Neural cell (in vitro differentiated cells): ENCODE results near the gene IQGAP2. TPM values are rescaled to one million over a fixed set of nuclear protein-coding genes. Genes with fewer than 3 reads are reported as not detected.

Experiments used
- H2AFZ ChIP-seq: fragments of 200-600, 300-800 bp; sonication (generic), shearing (Covaris generic); 2 replicates; pipeline ENCODE4 v1.6.0; 2014; ENCODE audit warnings: low read depth, mild to moderate bottlenecking, antibody characterized with exemption, low read length, moderate library complexity
- H3F3A ChIP-seq: fragments of 200-600 bp; shearing (Covaris generic); 2 replicates; pipeline ENCODE4 v1.6.1; 2016; ENCODE audit warnings: mild to moderate bottlenecking, moderate library complexity, mixed read lengths, antibody characterized with exemption, low read length; ENCODE audit not compliant: insufficient read depth, poor library complexity, severe bottlenecking
- H3K27ac ChIP-seq: fragments of 200-600, 300-800 bp; sonication (generic), shearing (Covaris generic); 2 replicates; pipeline ENCODE4 v1.5.1; 2014; ENCODE audit warnings: mild to moderate bottlenecking, low read length, moderate library complexity
- H3K27me3 ChIP-seq: fragments of 300-800, 200-600 bp; sonication (generic), shearing (Covaris generic); 2 replicates; pipeline ENCODE4 v1.6.0; 2014; ENCODE audit warnings: mild to moderate bottlenecking, low read depth, low read length, moderate library complexity; ENCODE audit not compliant: insufficient read depth
- H3K36me3 ChIP-seq: fragments of 300-800, 200-600 bp; sonication (generic), shearing (Covaris generic); 2 replicates; pipeline ENCODE4 v1.5.1; 2014; ENCODE audit warnings: mild to moderate bottlenecking, antibody characterized with exemption, low read length, moderate library complexity; ENCODE audit not compliant: insufficient read depth
- H3K4me2 ChIP-seq: fragments of 300-800, 200-600 bp; sonication (generic), shearing (Covaris generic); 2 replicates; pipeline ENCODE4 v1.6.0; 2014; ENCODE audit warnings: mild to moderate bottlenecking, low read length
- H3K4me3 ChIP-seq: fragments of 300-800, 200-600 bp; sonication (generic), shearing (Covaris generic); 2 replicates; pipeline ENCODE4 v1.5.1; 2014; ENCODE audit warnings: mild to moderate bottlenecking, low read length, moderate library complexity
- H3K79me2 ChIP-seq: fragments of 200-600 bp; shearing (Covaris generic); replicated peaks from 2 replicates; pipeline ENCODE4 v1.6.0; 2014; ENCODE audit warnings: mild to moderate bottlenecking, low read length, moderate library complexity; ENCODE audit not compliant: insufficient read depth
- H3K9ac ChIP-seq: fragments of 300-800, 200-600 bp; sonication (generic), shearing (Covaris generic); 2 replicates; pipeline ENCODE4 v1.6.1; 2016; ENCODE audit warnings: mild to moderate bottlenecking, low read length, mixed read lengths
- H3K9me2 ChIP-seq: fragments of 200-600 bp; shearing (Covaris generic); 2 replicates; pipeline ENCODE4 v1.6.1; 2016; ENCODE audit warnings: mild to moderate bottlenecking, low read length, mixed read lengths; ENCODE audit not compliant: insufficient read depth
- H3K9me3 ChIP-seq: fragments of 200-600, 300-800 bp; sonication (generic), shearing (Covaris generic); 2 replicates; pipeline ENCODE4 v1.6.1; 2016; ENCODE audit warnings: mild to moderate bottlenecking, mixed run types, low read length, moderate library complexity, mixed read lengths
- H4K20me1 ChIP-seq: fragments of 200-600 bp; shearing (Covaris generic); 2 replicates; pipeline ENCODE4 v1.6.1; 2016; ENCODE audit warnings: mild to moderate bottlenecking, mixed run types; ENCODE audit not compliant: insufficient read depth
- EP300 ChIP-seq: fragments of 450-650 bp; conservative IDR thresholded peaks from 2 replicates; pipeline ENCODE4 v1.6.1; 2014; ENCODE audit warnings: antibody characterized with exemption, mild to moderate bottlenecking, moderate library complexity; ENCODE audit not compliant: poor library complexity, severe bottlenecking
- EZH2 ChIP-seq: fragments of 200-600, 300-800 bp; shearing (Covaris generic), sonication (generic); IDR thresholded peaks from 2 replicates; pipeline ENCODE4 v1.6.1; 2014; ENCODE audit warnings: antibody characterized with exemption, low read length, borderline replicate concordance, mild to moderate bottlenecking; ENCODE audit not compliant: insufficient read depth, poor library complexity, severe bottlenecking
- MXI1 ChIP-seq: fragments of 450-650 bp; conservative IDR thresholded peaks from 2 replicates; pipeline ENCODE4 v1.6.1; 2014; ENCODE audit warnings: antibody characterized with exemption, mild to moderate bottlenecking; ENCODE audit not compliant: poor library complexity, severe bottlenecking
- POLR2AphosphoS5 ChIP-seq: IDR thresholded peaks from 2 replicates; pipeline ENCODE4 v1.6.1; 2012
- RAD21 ChIP-seq: fragments of 450-650 bp; conservative IDR thresholded peaks from 2 replicates; pipeline ENCODE4 v1.6.1; 2014; ENCODE audit warnings: antibody characterized with exemption, mild to moderate bottlenecking, moderate library complexity
- SMC3 ChIP-seq: fragments of 450-650 bp; conservative IDR thresholded peaks from 2 replicates; pipeline ENCODE4 v1.6.1; 2014; ENCODE audit warnings: antibody characterized with exemption, mild to moderate bottlenecking, moderate library complexity; ENCODE audit not compliant: poor library complexity
- TAF1 ChIP-seq: IDR thresholded peaks from 2 replicates; pipeline ENCODE4 v1.6.1; 2012; ENCODE audit warnings: low read depth
- polyA plus RNA-seq: library from polyadenylated mRNA; depleted of rRNA; stranded (reverse); fragments of >200 nt; gene quantifications from 2 replicates; pipeline ENCODE4 v1.2.3, GENCODE V29; 2014
- TF ChIP-seq, protein P1 (sequence below): IDR thresholded peaks from 2 replicates; pipeline ENCODE4 v1.6.1; 2012; ENCODE audit warnings: borderline replicate concordance
- TF ChIP-seq, protein P2 (sequence below): fragments of 450-650 bp; IDR thresholded peaks from 2 replicates; pipeline ENCODE4 v1.5.1; 2014; ENCODE audit warnings: antibody characterized with exemption, mild to moderate bottlenecking, moderate library complexity; ENCODE audit not compliant: poor library complexity, severe bottlenecking

IQGAP2 gene
- polyA plus RNA-seq, 1 donor from 2014 or later = 5.2 TPM

DNA sequence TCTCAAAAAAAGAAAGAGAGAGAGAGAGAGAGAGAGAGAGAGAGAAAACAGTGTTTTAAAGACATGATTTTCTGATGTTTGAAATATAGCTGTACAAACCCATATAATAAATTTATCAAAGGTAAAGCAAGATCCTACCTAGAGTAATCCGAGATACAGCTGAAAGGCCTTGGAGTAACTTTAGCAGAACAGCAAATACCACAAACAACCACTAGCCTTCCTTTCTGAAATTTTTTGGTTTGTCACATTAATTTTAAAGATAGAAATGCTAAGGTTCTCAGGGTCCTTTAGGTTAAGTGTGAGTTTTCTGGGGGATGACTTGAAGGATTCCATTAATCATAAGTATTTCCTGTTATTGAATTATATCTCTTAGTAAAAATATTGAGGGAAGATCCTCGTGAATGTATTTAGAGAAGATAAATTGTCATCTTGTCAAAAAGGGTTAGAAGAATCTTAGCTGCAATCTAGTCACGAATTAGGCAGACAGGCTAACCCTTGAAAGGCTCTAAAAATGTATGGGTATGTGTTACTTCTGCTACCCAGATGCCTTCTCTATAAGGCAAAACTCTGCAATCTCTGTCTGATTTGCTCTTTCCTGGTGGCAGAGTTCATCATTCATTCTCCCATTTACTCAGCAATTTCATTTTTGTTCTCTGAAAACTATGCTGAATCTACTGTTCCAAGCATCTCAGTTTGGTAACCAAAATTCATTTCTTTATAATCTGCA is 192.8 kb downstream of the IQGAP2 start:
- no peaks in the 10 kb centered on the region for H3F3A ChIP-seq
- no peaks in the 10 kb centered on the region for H3K27me3 ChIP-seq
- no peak overlapping the region for H3K4me2 ChIP-seq
- no peaks in the 10 kb centered on the region for H4K20me1 ChIP-seq
- H3K79me2 ChIP-seq = no peaks in the 10 kb centered on the region
- no peak overlapping the region for H3K4me3 ChIP-seq
- TF ChIP-seq RAD21 = no peak
- TF ChIP-seq MXI1 = no peak
- TF ChIP-seq EZH2 = no peak
- TF ChIP-seq SMC3 = no peak
- TF ChIP-seq, protein P1, sequence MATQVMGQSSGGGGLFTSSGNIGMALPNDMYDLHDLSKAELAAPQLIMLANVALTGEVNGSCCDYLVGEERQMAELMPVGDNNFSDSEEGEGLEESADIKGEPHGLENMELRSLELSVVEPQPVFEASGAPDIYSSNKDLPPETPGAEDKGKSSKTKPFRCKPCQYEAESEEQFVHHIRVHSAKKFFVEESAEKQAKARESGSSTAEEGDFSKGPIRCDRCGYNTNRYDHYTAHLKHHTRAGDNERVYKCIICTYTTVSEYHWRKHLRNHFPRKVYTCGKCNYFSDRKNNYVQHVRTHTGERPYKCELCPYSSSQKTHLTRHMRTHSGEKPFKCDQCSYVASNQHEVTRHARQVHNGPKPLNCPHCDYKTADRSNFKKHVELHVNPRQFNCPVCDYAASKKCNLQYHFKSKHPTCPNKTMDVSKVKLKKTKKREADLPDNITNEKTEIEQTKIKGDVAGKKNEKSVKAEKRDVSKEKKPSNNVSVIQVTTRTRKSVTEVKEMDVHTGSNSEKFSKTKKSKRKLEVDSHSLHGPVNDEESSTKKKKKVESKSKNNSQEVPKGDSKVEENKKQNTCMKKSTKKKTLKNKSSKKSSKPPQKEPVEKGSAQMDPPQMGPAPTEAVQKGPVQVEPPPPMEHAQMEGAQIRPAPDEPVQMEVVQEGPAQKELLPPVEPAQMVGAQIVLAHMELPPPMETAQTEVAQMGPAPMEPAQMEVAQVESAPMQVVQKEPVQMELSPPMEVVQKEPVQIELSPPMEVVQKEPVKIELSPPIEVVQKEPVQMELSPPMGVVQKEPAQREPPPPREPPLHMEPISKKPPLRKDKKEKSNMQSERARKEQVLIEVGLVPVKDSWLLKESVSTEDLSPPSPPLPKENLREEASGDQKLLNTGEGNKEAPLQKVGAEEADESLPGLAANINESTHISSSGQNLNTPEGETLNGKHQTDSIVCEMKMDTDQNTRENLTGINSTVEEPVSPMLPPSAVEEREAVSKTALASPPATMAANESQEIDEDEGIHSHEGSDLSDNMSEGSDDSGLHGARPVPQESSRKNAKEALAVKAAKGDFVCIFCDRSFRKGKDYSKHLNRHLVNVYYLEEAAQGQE = no peak
- TF ChIP-seq POLR2AphosphoS5 = no peak
- TF ChIP-seq, protein P2, sequence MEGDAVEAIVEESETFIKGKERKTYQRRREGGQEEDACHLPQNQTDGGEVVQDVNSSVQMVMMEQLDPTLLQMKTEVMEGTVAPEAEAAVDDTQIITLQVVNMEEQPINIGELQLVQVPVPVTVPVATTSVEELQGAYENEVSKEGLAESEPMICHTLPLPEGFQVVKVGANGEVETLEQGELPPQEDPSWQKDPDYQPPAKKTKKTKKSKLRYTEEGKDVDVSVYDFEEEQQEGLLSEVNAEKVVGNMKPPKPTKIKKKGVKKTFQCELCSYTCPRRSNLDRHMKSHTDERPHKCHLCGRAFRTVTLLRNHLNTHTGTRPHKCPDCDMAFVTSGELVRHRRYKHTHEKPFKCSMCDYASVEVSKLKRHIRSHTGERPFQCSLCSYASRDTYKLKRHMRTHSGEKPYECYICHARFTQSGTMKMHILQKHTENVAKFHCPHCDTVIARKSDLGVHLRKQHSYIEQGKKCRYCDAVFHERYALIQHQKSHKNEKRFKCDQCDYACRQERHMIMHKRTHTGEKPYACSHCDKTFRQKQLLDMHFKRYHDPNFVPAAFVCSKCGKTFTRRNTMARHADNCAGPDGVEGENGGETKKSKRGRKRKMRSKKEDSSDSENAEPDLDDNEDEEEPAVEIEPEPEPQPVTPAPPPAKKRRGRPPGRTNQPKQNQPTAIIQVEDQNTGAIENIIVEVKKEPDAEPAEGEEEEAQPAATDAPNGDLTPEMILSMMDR = no peak
- TF ChIP-seq EP300 = no peak
- TF ChIP-seq TAF1 = no peak
- H2AFZ ChIP-seq = no peak overlapping the region
- H3K9ac ChIP-seq = no peak overlapping the region
- H3K9me3 ChIP-seq = no peaks in the 10 kb centered on the region
- H3K27ac ChIP-seq = no peak overlapping the region
- no peaks in the 10 kb centered on the region for H3K36me3 ChIP-seq
- no peaks in the 10 kb centered on the region for H3K9me2 ChIP-seq

DNA sequence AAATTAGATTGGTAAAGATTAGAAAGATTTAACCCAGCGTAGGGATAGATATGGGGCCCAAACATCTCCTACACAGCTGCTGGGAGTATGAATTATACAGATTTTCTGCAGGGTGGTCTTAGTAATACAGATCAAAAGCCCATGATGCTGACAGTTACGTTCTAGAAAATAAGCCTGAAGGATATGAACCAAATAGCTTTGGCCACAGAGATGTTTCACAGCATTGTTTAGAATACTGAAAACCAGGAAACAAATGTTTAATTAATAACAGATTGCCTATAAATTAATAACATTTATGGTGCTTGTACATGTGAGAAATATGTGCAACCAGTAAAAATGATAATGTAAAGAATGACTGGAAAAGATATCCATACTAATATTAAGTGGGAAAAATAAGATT is 195.4 kb downstream of the IQGAP2 start:
- H3K4me3 ChIP-seq = no peak overlapping the region
- H3K27me3 ChIP-seq = no peaks in the 10 kb centered on the region
- H4K20me1 ChIP-seq = no peaks in the 10 kb centered on the region
- no peak overlapping the region for H3K9ac ChIP-seq
- H2AFZ ChIP-seq = no peak overlapping the region
- H3K79me2 ChIP-seq = no peaks in the 10 kb centered on the region
- H3K27ac ChIP-seq = no peak overlapping the region
- no peaks in the 10 kb centered on the region for H3K36me3 ChIP-seq
- no peak overlapping the region for H3K4me2 ChIP-seq
- H3K9me2 ChIP-seq = no peaks in the 10 kb centered on the region
- TF ChIP-seq EP300 (no peak), POLR2AphosphoS5 (no peak), MXI1 (no peak), TAF1 (no peak), RAD21 (no peak), SMC3 (no peak), EZH2 (no peak)
- TF ChIP-seq, protein P1 = no peak
- TF ChIP-seq, protein P2 = no peak
- H3F3A ChIP-seq = no peaks in the 10 kb centered on the region
- H3K9me3 ChIP-seq = no peaks in the 10 kb centered on the region
